Measurements from ENCODE around the gene KCNA2.

DNA sequence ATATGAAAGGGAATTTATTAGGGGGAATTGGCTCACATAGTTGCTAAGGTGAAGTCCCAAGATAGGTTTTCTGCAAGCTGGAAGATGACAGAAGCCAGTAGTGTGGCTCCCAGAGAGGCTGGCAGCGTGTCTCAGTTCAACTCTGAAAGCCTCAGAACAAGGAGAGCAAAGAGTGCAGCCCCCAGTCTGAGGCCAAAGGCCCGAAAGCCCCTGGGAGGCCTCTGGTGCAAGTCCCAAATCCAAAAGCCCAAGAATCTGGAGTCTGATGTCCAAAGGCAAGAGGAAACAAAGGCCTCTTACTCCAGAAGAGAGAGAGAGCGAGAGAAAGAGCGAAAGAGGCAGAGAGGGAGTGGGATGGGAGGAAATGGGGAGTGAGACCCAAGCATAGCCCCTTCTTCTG, 18.3 kb downstream of the KCNA2 start:
- TF ChIP-seq POLR2A (IDR thresholded peaks at IDR 0.05; ENCODE audit: low read length) (no peak), GATA1 (IDR thresholded peaks at IDR 0.05; ENCODE audit: low read depth, low read length) (no peak)

Data from erythroblast (primary cell).